GF-D8 (cell line): ENCODE results near the gene TESMIN.

Experiments
- DNase-seq: peaks from one replicate; lab custom pipeline; 2025; lab: John Stamatoyannopoulos, UW

TESMIN gene

DNA sequence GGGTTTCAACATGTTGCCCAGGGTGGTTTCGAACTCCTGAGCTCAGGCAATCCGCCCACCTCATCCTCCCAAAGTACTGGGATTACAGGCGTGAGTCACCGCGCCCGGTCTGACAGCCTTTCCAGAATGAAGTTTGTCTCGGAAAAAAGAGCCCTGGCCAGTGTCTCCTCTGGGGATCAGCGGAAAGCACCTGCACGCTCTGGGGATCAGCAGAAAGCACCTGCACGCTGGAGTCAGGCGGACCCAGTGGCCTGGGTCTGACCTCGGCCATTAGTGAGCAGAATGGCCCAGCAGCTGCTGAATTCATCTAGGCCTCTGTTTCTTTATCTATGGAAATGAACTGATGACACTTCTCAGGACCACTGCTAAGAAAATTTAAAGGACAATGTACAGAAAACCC is 10.5 kb upstream of the TESMIN start:
- DNase-seq, result no peak

DNA sequence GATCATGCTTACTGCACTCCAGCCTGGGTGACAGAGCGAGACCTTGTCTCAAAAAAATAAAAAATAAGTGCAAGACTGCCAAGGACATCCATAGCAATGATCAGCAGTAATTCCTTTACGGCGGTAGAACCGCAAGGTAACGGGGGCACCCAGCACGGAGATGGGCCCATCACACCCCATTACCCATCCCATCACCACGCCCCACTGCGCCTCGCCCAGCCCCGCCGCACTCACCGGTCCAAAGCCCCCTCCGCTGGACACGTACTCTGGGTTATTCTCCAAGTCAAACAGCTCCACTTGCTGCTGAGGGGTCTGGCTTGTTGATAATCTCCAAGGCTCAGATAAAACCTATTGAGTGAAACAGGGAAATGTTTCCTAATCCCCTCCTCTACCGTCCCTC is 8.7 kb upstream of the TESMIN start:
- DNase-seq, result no peak

DNA sequence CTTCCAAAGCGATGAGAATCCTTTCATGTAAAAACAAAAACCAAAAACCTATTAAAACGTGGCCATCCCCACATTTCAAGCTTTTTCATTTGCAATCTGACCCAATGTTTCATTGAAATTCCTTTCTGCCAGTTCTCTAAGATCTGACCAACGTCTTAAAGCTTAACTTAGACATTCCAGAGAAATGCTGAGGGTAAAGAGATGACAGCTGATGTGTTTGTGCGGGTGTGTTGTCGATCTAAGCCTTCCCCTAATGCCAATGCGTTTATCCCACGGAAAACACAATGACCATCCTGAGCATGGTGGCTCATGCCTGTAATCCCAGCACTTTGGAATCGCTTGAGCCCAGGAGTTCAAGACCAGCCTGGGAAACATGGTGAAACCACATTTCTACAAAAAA is 6.4 kb upstream of the TESMIN start:
- no peak for DNase-seq

DNA sequence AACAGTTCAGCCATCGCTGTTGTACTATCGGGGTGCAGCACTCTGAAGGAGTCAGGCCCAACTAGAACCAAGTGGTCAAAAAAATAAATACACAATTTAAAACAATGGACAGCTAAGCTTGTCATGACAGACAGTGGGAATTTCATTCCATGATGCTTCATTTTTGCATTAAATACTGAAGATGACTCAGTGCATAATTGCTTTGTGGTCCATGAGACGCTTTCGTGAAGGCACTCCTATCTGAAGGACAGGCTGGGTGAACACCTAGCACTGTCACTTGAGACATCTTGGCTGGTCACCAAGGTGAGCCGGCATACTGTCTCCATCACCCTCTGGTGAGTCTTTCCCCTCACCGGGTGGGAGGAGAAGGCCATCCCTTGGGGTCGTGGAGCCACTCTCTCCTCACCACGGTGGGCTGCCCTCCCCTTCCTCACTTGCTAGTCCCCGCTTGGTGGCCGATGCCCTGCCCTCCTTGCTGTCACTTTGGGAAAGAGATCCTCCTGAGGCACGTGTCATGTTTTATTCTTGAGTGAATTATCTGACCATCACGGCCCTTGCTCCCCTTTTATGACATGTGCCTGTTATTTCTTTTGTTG is 4.9 kb upstream of the TESMIN start:
- DNase-seq, result no peak

DNA sequence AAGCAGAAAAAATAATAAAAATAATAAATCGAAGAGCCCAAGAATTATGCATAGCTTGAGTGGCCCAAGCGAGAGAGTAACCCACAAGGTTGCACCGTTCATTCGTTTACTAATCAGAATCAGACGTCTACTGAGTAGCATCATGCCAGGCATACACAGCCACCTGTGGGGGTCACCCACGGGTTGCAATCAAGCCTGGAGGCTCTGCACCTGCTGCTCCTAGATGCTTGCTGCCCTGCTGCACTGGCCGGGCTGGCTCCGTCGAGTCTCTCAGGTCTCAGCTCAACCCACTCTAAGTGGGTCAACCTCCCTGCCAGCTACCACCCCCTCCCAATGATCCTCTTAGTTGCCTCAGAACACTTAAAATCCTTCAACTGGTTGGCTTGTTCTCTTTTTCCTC is 2.0 kb upstream of the TESMIN start:
- DNase-seq, result no peak

DNA sequence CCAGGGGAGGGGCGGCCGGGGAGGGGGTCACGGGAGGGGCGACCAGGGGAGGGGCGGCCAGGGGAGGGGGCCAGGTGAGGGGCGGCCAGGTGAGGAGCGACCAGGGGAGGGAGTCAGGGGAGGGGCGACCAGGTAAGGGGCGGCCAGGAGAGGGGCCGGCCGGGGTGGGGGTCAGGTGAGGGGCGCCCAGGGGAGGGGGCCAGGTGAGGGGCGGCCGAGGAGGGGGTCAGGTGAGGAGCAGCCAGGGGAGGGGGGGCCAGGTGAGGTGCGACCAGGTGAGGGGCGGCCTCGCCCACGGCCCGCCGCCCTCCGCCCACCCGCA is 355 bp downstream of the TESMIN start:
- DNase-seq, result no peak

DNA sequence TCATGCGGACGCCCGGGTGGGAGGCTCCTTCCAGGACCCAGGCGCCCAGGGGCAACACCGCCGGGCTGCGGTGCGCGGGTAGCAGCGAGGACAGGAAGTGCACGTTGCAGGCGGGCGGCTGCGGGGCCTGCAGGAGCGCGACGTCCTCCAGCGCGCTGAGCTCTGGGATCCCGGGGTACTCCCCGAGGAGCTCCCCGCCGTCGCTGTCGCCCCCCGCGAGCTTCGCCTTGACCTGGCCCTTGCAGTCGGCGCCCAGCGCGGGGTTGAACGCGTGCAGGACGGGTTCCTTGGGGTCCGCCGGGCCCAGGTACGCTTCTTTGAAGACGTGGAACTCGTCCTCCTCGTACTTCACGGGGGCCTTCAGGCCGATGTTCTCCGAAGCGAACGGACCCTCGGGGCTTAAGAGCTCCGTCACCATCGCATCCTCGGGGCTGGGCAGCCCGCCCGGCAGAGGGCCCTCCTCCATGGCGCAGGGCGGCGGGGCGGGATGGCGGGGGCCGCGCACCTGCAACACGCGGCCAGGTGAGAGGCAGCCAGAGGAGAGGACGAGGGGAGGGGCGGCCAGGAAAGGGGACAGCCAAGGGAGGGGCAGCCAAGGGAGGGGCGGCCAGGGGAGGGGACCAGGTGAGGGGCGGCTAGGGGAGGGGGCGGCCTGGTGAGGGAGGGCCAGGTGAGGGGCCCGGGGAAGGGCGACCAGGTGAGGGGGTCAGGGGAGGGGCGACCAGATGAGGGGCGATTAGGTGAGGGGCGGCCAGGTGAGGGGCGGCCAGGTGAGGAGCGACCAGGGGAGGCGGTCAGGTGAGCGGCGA is 921 bp downstream of the TESMIN start:
- DNase-seq, result no peak

DNA sequence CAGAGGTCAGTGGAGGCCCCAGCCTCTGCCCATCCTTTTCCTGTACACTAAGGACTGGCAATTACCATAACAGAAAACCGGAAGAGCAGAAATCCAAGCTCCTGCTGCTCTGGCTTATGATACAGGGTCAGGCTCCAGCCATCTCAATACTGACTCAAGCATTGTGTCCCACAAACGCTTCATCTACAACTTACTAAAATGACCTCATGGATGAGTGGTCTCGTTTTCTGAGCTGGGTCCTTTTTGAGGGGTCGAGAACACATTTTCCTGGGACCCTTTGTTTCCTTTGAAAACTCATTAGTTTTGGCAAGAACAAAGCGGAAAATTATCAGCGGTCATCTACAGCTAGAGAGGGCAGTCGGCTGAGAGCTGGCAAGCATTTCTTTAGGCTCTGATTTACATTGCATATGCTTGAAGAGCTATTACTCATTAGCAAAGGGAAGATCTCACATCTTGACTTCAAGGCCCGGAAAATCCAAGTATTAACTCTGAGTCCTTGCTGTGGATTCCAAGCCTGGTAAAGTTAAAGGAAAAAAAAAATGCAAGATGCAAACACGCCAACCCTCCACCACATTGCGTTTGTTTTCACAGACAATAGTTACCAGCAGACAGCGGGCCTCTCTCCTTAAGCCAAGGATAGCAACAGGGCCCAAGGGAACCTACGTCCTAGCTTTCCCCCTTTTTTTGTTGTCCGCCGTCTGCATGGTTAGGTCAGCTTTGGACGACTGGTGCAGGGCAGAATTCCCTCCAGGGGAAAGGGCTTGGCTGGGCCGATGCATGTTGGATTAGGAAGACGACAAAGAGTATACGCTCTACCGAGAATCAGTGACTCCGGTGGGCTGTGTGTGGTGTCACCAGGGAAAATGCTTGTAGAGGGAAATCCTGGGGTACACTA is 1.8 kb downstream of the TESMIN start:
- no peak for DNase-seq

DNA sequence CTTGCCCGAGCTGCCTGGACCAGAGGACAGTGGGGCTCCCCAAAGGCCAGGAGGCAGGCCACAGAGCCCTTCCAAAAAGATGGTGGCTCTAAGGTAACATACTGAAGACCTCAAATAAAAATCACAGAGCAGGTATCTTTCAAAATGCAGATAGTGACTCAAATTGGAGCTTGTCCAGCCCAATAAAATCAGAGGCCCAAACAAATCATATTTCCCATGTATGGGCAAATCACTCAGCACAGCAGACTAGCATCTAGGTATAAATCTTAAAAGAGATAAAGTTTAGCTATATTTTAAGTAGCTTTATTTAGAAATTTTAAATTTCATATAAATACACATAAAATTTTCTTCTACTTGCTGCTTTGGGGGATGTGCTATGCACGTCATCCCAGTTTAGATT is 3.3 kb downstream of the TESMIN start:
- DNase-seq, result no peak

DNA sequence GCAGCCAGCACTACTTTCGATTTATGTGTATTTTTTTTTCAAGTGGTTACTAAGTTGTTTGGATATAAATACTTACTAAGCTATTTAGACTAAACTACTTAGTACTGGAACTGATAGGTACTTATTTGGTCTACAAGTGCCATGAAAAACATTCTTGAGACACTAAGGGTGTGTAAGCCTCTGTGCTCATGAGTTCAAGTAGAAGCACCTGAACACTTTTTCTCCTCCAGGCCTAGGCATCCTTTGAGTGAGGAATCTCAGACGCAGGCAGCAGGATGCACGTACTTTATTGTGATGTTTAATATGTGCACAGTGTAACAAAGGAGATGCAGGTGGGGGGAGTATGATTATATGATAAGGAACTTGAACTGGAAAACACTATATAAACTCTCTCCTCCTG is 7.8 kb downstream of the TESMIN start:
- no peak for DNase-seq

DNA sequence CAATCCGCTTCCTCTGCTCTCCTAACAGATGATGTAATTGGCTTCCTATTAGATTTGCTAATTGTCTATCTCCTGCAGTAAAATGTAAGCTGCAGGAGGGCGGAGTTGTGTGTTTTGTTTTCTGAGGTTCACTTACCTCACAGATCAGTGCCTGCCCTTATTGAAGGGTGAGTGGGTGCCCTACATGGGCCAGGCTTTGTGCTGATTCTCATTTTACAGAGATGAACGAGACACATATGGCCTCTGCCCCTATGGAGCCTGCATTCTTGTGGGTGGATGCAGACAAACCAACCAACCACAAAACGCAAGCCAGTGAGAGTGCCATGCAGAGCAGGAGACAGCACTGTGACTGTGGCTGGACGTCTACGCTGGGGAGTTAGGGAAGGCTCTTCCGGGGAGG is 9.9 kb downstream of the TESMIN start:
- DNase-seq, result no peak

DNA sequence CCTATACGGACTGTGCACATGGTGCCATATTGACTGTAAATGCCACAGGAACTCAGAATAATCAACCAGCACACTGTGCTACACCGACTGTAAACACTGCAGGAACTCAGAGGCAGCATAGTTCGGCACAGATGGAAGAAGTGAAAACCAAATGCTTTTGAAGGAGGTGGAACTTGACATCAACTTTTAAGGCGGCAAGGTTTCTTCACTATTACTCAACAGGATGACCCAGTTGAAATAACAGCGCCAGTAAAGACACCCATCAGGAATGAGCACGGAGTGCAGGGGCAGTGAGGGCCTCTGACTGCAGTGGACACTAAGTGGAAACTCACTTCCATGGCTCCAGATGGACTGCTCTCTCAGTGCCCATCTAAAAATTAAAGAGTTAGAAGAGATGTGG is 15.7 kb downstream of the TESMIN start:
- no peak for DNase-seq

DNA sequence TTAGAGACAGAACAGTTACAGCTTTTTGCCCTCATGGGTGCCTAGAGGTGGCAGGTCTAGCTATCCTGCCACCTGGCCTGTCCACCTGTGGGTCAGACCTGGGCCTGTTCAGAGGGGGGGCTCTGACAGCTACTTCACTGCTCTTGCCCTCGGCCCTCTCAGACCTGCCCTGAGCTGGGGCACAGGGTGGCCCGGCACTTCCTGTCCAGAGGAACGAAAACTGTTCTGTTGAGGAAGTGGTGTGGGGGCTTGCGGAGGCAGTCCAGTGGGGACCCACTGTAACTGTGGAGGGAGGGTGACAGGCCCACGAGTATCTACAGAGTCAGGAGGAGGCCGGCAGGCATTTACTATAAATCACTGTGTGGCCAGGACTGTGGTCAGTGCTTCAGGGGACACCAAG is 16.2 kb downstream of the TESMIN start:
- DNase-seq, result no peak

DNA sequence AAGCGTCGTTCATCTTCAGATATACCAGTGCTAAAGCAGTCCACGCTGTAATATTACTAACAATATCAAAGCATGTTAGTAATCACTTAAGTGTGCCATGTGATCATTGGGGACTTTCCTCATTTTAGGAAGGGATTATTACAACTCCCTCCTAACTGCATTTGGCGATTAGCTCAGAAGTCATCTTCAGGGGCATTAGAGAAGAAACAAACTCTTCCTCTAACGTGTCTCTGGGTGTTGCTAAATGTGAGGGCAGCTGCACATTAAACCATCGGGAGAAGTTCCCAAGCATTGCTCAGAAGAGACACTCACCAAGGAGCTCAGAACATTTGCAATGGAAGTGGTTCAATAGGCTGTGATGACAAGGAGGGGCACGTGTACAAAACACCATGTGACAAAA is 17.2 kb downstream of the TESMIN start:
- DNase-seq, result no peak

DNA sequence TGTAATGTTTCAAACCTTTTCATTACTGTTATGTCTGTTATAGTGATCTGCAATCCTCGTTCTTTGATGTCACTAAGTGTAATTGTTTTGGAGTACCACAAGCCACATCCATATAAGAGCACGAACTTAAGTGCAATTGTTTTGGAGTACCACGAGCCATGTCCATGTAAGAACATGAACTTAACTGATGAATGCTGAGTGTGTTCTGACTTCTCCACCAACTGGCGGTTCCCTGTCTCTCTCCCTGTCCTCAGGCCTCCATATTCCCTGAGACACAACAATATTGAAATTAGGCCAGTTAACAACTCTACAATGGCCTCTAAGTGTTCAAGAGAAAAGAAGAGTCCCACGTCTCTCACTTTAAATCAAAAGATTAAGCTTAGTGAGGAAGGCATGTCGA is 23.5 kb downstream of the TESMIN start:
- DNase-seq, result no peak

DNA sequence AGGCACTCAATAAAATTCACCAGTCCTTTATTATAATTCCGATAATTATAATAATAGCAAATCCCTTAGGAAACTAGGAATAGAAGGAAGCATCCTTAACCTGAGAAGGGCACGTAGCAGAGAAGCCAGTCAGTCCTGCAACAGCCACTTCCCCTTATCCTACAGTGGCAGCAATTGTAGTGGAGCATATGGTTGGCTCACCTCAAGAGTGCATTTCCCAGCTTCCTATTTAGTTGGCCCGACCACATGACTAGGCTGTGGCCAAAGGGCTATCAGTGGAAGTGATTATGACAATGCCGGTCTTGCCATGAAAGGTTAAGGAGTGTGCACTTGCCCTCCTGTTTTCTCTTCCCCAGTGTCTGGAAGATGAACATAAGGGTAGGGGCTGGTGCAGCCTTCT is 27.0 kb downstream of the TESMIN start:
- no peak for DNase-seq

DNA sequence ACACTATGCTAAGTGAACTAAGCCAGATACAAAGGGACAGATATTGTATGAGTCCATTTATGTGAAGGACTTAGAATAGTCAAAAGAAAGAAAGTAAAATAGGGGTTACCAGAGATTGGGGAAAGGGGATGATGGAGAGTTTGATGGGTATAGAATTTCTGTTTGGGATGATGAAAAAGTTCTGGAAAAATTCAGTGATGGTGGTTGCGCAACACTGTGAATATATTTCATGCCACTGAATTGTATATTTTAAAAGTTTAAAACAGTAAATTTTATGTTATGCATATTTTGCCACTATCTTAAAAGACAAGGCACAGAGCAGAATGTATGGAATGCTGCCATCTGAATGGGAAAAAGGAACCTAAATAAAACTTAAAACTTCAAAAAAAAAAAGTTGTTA is 29.2 kb downstream of the TESMIN start:
- DNase-seq, result no peak

DNA sequence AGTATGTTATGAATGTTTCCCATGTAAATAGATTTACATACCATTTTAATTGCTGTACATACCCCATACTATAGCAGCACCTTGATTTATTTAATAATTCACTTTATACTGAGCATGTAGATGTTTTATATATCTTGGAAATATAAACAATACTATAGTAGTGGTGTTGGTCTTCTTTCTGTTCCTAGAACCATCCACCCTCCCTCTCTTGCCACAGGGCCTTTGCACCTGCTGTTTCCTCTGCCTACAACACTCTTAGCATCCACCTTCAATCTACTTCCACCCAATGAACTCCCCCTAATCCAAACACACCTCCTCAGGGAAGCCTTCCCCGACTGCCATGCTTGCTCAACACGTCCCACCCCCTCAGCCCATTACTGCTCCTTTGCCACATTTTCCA is 30.2 kb downstream of the TESMIN start:
- no peak for DNase-seq

DNA sequence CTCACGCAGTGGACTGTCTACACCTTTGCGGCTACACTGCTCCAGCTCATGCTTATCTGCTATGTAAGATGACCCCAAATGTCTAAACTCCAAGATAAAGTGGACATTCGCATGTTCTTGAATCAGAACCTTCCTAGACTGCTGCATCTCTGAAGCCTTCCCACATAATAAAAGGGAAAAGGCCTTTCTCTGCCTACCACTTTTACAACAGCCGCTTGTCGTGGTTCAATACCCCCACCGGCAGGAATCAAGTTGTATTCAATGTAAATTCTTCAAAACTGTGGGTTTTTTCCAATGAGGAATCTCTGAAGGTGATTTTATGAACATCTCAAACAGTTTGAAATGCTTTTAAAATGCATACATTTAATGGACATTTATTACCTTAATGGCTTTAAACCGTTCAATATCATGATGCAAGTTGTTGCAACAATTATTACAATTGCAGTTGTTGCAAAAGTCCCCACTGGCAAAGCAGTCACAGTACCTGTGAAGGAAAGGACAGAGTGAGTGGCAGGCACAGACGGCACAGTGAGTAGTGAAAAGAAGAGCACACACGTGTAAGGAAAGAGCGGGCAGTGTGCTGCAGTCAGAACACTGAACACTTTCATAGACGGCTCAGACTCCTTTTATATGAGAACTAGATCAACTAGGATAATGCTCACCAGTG is 35.7 kb downstream of the TESMIN start:
- DNase-seq, result no peak

DNA sequence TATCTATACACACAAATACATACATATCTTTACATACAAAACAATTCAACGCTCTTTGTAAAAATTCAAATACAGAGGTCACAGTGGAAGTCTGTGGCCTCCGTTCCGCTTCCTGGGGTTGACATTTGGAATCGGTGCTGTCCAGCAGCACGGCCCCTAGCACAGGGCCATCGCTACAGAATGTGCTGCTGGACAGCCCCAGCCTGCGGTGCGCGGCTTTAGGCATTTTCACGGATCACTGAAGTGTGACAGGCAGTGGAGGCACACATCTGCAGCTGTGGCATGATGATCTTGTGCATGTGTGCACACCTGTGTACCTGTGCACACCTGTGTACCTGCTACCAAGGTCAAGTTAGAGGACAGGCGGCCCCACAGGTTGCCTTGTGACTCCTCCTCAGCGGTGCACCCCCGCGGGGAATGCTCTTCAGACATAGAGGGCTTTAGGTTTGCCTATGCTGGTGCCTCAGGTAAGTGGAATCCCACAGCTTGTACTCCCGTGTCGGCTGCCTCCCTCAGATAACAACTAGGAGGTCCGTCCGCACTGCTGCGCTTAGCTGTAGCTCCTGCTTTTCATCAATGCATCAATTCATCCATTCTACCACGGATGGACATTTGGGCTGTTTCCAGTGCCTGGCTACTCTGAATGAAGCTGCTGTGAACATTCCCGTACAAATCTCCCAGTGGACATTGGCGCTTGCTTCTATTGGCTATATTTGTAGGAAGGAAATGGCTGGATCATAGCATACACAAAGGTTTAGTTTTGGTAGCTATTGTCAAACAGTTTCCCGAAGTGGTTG is 37.1 kb downstream of the TESMIN start:
- DNase-seq, result no peak

DNA sequence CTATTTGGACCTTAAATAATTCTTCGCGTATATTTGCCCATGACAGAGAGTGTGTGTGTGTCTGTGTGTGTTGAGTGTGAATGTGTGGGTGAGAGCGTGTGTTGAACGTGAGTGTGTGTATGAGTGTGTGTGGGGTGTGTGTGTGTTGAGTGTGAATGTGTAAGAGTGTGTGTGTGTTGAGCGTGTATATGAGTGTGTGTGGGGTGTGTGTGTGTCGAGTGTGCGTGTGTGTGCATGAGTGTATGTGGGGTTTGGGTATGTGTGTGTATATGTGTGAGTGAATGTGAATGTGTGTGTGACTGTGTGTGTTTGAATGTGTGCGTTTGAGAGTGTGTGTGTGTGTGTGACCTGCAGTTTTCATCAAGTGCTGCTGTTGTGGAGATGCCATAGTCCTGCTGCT is 40.2 kb downstream of the TESMIN start:
- no peak for DNase-seq

DNA sequence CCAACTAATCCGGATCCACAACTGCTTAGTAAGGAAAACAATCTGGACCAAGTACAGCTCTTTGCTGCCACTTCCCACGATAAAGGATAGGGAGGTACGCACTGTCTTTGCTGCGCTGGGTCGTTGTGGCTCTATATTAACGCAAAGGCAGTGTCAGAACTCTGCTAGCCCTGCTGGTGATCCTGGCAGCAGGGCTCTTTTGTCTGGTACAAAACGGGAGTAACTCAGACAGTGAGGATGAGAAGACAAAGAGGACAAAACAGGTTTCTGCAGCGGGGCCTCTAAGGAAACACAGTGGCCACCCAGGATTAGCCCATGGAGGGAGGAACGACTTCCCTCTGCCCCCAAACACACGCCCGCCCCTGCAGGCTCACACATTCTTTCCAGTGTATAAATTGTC is 40.9 kb downstream of the TESMIN start:
- no peak for DNase-seq
